T-helper 2 cell treated with Interferon-gamma antibody and Interleukin-4, amounts not matched to agents 5 μg/mL and 100 μg/mL, for 36 hours (primary cell): ENCODE results near the gene BIRC2.

Source experiments
- DNase-seq: peaks from one replicate; pipeline ENCODE4 v3.0.0; 2021; ENCODE audit warnings: low spot score
- H3K27ac Mint-ChIP-seq: one replicate; pipeline ENCODE4 v1.8.0; 2021; ENCODE audit warnings: mild to moderate bottlenecking, mixed read lengths
- H3K27me3 Mint-ChIP-seq: one replicate; pipeline ENCODE4 v1.8.0; 2021; ENCODE audit warnings: low read depth, mixed read lengths
- H3K36me3 Mint-ChIP-seq: one replicate; pipeline ENCODE4 v1.8.0; 2021; ENCODE audit warnings: low read depth, mixed read lengths
- H3K4me1 Mint-ChIP-seq: one replicate; pipeline ENCODE4 v1.8.0; 2021; ENCODE audit warnings: low read depth, mixed read lengths
- H3K4me3 Mint-ChIP-seq: one replicate; pipeline ENCODE4 v1.8.0; 2022; ENCODE audit warnings: mild to moderate bottlenecking, moderate library complexity, mixed read lengths
- H3K9me3 Mint-ChIP-seq: one replicate; pipeline ENCODE4 v1.8.0; 2021; ENCODE audit warnings: mixed read lengths

The BIRC2 gene

GRCh38 chr11:102316346-102316904 is 30.6 kb upstream of the BIRC2 start:
- no peaks in the 10 kb centered on the region for H3K9me3 Mint-ChIP-seq
- peaks cover 26% of the 10 kb centered on the region for H3K36me3 Mint-ChIP-seq
- H3K27me3 Mint-ChIP-seq, result no peaks in the 10 kb centered on the region
- peaks cover 57% of the 10 kb centered on the region for H3K4me1 Mint-ChIP-seq
- DNase-seq, result no peak
- H3K4me3 Mint-ChIP-seq, result peak overlapping the region; percentile 92
- peak overlapping the region; percentile 96 for H3K27ac Mint-ChIP-seq

- Mint-ChIP-seq H3K27me3 (no peaks in the 10 kb centered on the region), H3K9me3 (no peaks in the 10 kb centered on the region), H3K4me1 (peaks cover 63% of the 10 kb centered on the region), H3K27ac (peak within 1 kb of the TSS; percentile 96), H3K36me3 (peaks cover 34% of the 10 kb centered on the region), H3K4me3 (peak within 1 kb of the TSS; percentile 92)
- peak; percentile 96 for DNase-seq
These were observed 29.8 kb upstream of the BIRC2 start, which contains the start of gene BIRC3 for GRCh38 chr11:102317099-102317767. Gene BIRC3 (plus strand): TSS chr11:102317484. CDS start chr11:102324510, 7,026 bp downstream.

GRCh38 chr11:102317768-102318103 is 29.3 kb upstream of the BIRC2 start:
- peak overlapping the region; percentile 96 for H3K27ac Mint-ChIP-seq
- peaks cover 38% of the 10 kb centered on the region for H3K36me3 Mint-ChIP-seq
- peak overlapping the region; percentile 92 for H3K4me3 Mint-ChIP-seq
- DNase-seq, result no peak
- no peaks in the 10 kb centered on the region for H3K9me3 Mint-ChIP-seq
- H3K27me3 Mint-ChIP-seq, result no peaks in the 10 kb centered on the region
- H3K4me1 Mint-ChIP-seq, result peaks cover 63% of the 10 kb centered on the region

- Mint-ChIP-seq H3K9me3 (no peaks in the 10 kb centered on the region), H3K27me3 (no peaks in the 10 kb centered on the region), H3K4me3 (peak overlapping the region; percentile 92), H3K4me1 (peaks cover 62% of the 10 kb centered on the region), H3K27ac (peak overlapping the region; percentile 81), H3K36me3 (peaks cover 41% of the 10 kb centered on the region)
- peak; percentile 61 for DNase-seq
These were observed 28.5 kb upstream of the BIRC2 start for GRCh38 chr11:102318469-102318868.

GRCh38 chr11:102319544-102319943 is 27.5 kb upstream of the BIRC2 start:
- H3K36me3 Mint-ChIP-seq, result peaks cover 47% of the 10 kb centered on the region

GRCh38 chr11:102320188-102320587 is 26.8 kb upstream of the BIRC2 start:
- H3K9me3 Mint-ChIP-seq, result no peaks in the 10 kb centered on the region
- H3K27me3 Mint-ChIP-seq, result no peaks in the 10 kb centered on the region
- DNase-seq, result no peak
- peak overlapping the region; percentile 92 for H3K4me3 Mint-ChIP-seq
- peaks cover 56% of the 10 kb centered on the region for H3K4me1 Mint-ChIP-seq
- peak overlapping the region; percentile 78 for H3K27ac Mint-ChIP-seq
- peaks cover 53% of the 10 kb centered on the region for H3K36me3 Mint-ChIP-seq

More at GRCh38 chr11:102319544-102319943, 27.5 kb upstream of the BIRC2 start:
- peak overlapping the region; percentile 61 for H3K27ac Mint-ChIP-seq
- peaks cover 59% of the 10 kb centered on the region for H3K4me1 Mint-ChIP-seq
- no peaks in the 10 kb centered on the region for H3K27me3 Mint-ChIP-seq
- no peak for DNase-seq
- H3K9me3 Mint-ChIP-seq, result no peaks in the 10 kb centered on the region
- peak overlapping the region; percentile 92 for H3K4me3 Mint-ChIP-seq

- H3K27ac Mint-ChIP-seq, result peak overlapping the region; percentile 78
- H3K4me3 Mint-ChIP-seq, result peak overlapping the region; percentile 92
- DNase-seq, result no peak
- no peaks in the 10 kb centered on the region for H3K27me3 Mint-ChIP-seq
- H3K9me3 Mint-ChIP-seq, result no peaks in the 10 kb centered on the region
- peaks cover 53% of the 10 kb centered on the region for H3K36me3 Mint-ChIP-seq
- H3K4me1 Mint-ChIP-seq, result peaks cover 54% of the 10 kb centered on the region
These were observed 26.3 kb upstream of the BIRC2 start for GRCh38 chr11:102320679-102321078.

- Mint-ChIP-seq H3K4me3 (peak overlapping the region; percentile 77), H3K4me1 (peaks cover 42% of the 10 kb centered on the region), H3K9me3 (no peaks in the 10 kb centered on the region), H3K27ac (peak overlapping the region; percentile 78), H3K27me3 (no peaks in the 10 kb centered on the region), H3K36me3 (peaks cover 68% of the 10 kb centered on the region)
- no peak for DNase-seq
These were observed 24.5 kb upstream of the BIRC2 start for GRCh38 chr11:102322560-102322959.

GRCh38 chr11:102323542-102324251 is 23.3 kb upstream of the BIRC2 start:
- Mint-ChIP-seq H3K4me3 (no peak overlapping the region), H3K36me3 (peaks cover 73% of the 10 kb centered on the region), H3K27ac (no peak overlapping the region), H3K9me3 (no peaks in the 10 kb centered on the region), H3K27me3 (no peaks in the 10 kb centered on the region), H3K4me1 (peaks cover 39% of the 10 kb centered on the region)
- DNase-seq, result no peak

GRCh38 chr11:102325088-102325487 is 21.9 kb upstream of the BIRC2 start:
- H3K36me3 Mint-ChIP-seq, result peaks cover 75% of the 10 kb centered on the region
- H3K27ac Mint-ChIP-seq, result no peak overlapping the region
- no peak for DNase-seq
- no peaks in the 10 kb centered on the region for H3K27me3 Mint-ChIP-seq
- no peak overlapping the region for H3K4me3 Mint-ChIP-seq
- peaks cover 35% of the 10 kb centered on the region for H3K4me1 Mint-ChIP-seq
- H3K9me3 Mint-ChIP-seq, result no peaks in the 10 kb centered on the region

GRCh38 chr11:102328748-102329147 is 18.3 kb upstream of the BIRC2 start:
- H3K4me1 Mint-ChIP-seq, result peaks cover 10% of the 10 kb centered on the region
- H3K4me3 Mint-ChIP-seq, result no peak overlapping the region
- no peaks in the 10 kb centered on the region for H3K27me3 Mint-ChIP-seq
- H3K9me3 Mint-ChIP-seq, result no peaks in the 10 kb centered on the region
- no peak overlapping the region for H3K27ac Mint-ChIP-seq
- peaks cover 75% of the 10 kb centered on the region for H3K36me3 Mint-ChIP-seq
- DNase-seq, result no peak

GRCh38 chr11:102330231-102330630 is 16.8 kb upstream of the BIRC2 start:
- no peak for DNase-seq
- Mint-ChIP-seq H3K9me3 (no peaks in the 10 kb centered on the region), H3K27me3 (no peaks in the 10 kb centered on the region), H3K4me1 (peaks cover 5% of the 10 kb centered on the region), H3K4me3 (no peak overlapping the region), H3K36me3 (peaks cover 70% of the 10 kb centered on the region), H3K27ac (no peak overlapping the region)

GRCh38 chr11:102331341-102331740 is 15.7 kb upstream of the BIRC2 start:
- Mint-ChIP-seq H3K4me3 (no peak overlapping the region), H3K27me3 (no peaks in the 10 kb centered on the region), H3K9me3 (no peaks in the 10 kb centered on the region), H3K27ac (no peak overlapping the region), H3K36me3 (peaks cover 67% of the 10 kb centered on the region), H3K4me1 (peaks cover 5% of the 10 kb centered on the region)
- no peak for DNase-seq

- Mint-ChIP-seq H3K4me1 (peaks cover 2% of the 10 kb centered on the region), H3K27ac (no peak overlapping the region), H3K4me3 (no peak overlapping the region), H3K36me3 (peaks cover 60% of the 10 kb centered on the region), H3K27me3 (no peaks in the 10 kb centered on the region), H3K9me3 (no peaks in the 10 kb centered on the region)
- DNase-seq, result no peak
These were observed 14.4 kb upstream of the BIRC2 start for GRCh38 chr11:102332611-102332994.
